Bronchial epithelial cell (primary cell): ENCODE measurements around the gene PAK4. TPM values are rescaled to one million over a fixed set of nuclear protein-coding genes. Genes with fewer than 3 reads are reported as not detected.

Experiments
- DNase-seq: peaks from one replicate; pipeline ENCODE4 v3.0.0-alpha.2; 2010; ENCODE audit warnings: low read depth
- FAIRE-seq: peaks from 2 replicates; lab custom pipeline; 2011; peaks lifted over from hg19 to GRCh38; lab: Jason Lieb, UNC
- H3K27me3 ChIP-seq: 2 replicates; pipeline ENCODE4 v1.5.1; 2011; ENCODE audit warnings: low read length; ENCODE audit not compliant: control insufficient read depth, insufficient read depth
- H3K36me3 ChIP-seq: 2 replicates; pipeline ENCODE4 v1.5.1; 2011; ENCODE audit warnings: low read length; ENCODE audit not compliant: control insufficient read depth, insufficient read depth
- H3K4me3 ChIP-seq: 2 replicates; pipeline ENCODE4 v1.5.1; 2011; ENCODE audit warnings: mild to moderate bottlenecking, low read depth, low read length, control low read depth
- CTCF ChIP-seq: IDR thresholded peaks from 2 replicates; pipeline ENCODE4 v1.5.1; 2011; ENCODE audit warnings: mild to moderate bottlenecking, moderate library complexity, low read length, control low read depth, inconsistent platforms; ENCODE audit not compliant: insufficient read depth, severe bottlenecking
- total RNA-seq: library from RNA; depleted of rRNA; stranded (reverse); fragments of >200 nt; gene quantifications from 2 replicates; pipeline ENCODE4 v1.2.1, GENCODE V29; 2014

PAK4 gene
- total RNA-seq, 1 donor from 2014 or later = 4.5 TPM

- no peak for FAIRE-seq
Observed at GRCh38 chr19:39202998-39203355, 77.4 kb downstream of the PAK4 start.

GRCh38 chr19:39203372-39204341, 78.1 kb downstream of the PAK4 start, which contains the start of gene SYCN:
Gene SYCN (minus strand): TSS chr19:39204263. CDS start chr19:39204254, 9 bp downstream.
- Histone ChIP-seq H3K36me3 (no peaks in the 10 kb centered on the region), H3K27me3 (peaks cover 21% of the 10 kb centered on the region), H3K4me3 (no peak within 1 kb of the TSS)
- FAIRE-seq = no peak
- no peak for DNase-seq
- TF ChIP-seq CTCF = no peak

More at GRCh38 chr19:39202998-39203355, 77.4 kb downstream of the PAK4 start:
- DNase-seq = no peak
- H3K4me3 ChIP-seq = no peak overlapping the region
- H3K36me3 ChIP-seq = no peaks in the 10 kb centered on the region
- TF ChIP-seq CTCF = no peak
- H3K27me3 ChIP-seq = peaks cover 20% of the 10 kb centered on the region

GRCh38 chr19:39205449-39205764, 79.8 kb downstream of the PAK4 start:
- Histone ChIP-seq H3K27me3 (peaks cover 19% of the 10 kb centered on the region), H3K36me3 (no peaks in the 10 kb centered on the region), H3K4me3 (no peak overlapping the region)
- FAIRE-seq (no peak), DNase-seq (no peak)
- no peak for TF ChIP-seq CTCF

GRCh38 chr19:39206122-39206521, 80.5 kb downstream of the PAK4 start:
- FAIRE-seq = no peak
- DNase-seq = no peak

GRCh38 chr19:39207293-39207836, 81.8 kb downstream of the PAK4 start:
- Histone ChIP-seq H3K36me3 (no peaks in the 10 kb centered on the region), H3K4me3 (no peak overlapping the region), H3K27me3 (peaks cover 17% of the 10 kb centered on the region)
- TF ChIP-seq CTCF = no peak
- DNase-seq (no peak), FAIRE-seq (no peak)

More at GRCh38 chr19:39206122-39206521, 80.5 kb downstream of the PAK4 start:
- H3K4me3 ChIP-seq = no peak overlapping the region
- TF ChIP-seq CTCF = no peak
- peaks cover 17% of the 10 kb centered on the region for H3K27me3 ChIP-seq
- H3K36me3 ChIP-seq = no peaks in the 10 kb centered on the region
